ENCODE results near the gene CADM3.

CADM3 gene, protein sequence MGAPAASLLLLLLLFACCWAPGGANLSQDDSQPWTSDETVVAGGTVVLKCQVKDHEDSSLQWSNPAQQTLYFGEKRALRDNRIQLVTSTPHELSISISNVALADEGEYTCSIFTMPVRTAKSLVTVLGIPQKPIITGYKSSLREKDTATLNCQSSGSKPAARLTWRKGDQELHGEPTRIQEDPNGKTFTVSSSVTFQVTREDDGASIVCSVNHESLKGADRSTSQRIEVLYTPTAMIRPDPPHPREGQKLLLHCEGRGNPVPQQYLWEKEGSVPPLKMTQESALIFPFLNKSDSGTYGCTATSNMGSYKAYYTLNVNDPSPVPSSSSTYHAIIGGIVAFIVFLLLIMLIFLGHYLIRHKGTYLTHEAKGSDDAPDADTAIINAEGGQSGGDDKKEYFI

DNA sequence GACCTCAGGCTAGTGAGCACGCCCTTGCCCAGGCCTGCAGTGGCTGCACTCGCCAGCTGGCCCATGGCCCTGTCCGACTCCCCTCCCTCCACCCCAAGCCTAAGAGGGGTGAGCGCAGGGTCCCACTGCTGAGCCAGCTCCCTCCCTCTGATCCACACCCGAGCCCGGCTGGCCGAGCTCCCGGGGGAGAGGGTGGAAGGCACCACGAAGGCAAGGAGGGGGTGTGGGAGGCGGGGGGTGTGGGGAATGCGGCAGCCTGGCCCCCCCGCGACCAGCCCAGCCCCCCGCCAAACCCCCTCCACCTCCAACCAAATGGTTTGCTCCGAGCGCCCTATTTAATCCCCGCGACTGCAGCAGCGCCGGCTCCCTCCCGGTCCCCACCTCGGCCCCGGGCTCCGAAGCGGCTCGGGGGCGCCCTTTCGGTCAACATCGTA lies at the start of gene CADM3:
Gene CADM3, plus strand, starts transcription at position 362 of the 434 bp plus-strand sequence. CDS start 151 bp downstream, outside the sequence.
- DNase-seq (ENCODE audit: low read depth, low spot score), result no peak

DNA sequence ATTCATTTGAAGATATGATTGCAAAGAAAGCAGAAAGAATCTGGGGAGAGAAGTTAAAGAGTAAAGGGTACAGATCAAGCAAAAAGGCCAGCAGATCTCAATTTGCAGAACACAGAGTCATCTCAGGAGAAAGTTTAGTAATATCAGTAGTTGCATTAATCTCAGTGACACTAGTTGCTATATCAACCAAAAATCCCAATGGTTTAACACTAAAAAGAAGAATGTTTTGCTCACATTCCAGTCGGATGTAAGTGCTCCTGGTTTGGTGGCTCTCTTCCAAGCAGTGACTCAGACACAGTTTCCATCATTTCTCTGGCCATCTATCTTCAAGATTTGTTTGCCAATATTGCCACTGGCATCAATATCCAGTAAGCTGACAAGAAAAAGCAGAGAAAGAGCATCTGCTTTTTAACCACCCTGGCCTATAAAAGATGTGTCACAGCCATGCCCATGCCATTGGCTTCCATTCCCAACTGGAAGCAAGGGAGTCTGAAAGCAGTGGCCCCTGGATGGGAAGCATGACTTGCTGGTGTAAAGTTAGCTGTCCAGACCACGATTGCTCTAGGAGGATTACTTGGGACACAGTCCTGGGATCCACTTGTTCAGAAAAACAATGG lies 49.3 kb upstream of the CADM3 start:
- DNase-seq (ENCODE audit: low read depth, low spot score), result no peak

DNA sequence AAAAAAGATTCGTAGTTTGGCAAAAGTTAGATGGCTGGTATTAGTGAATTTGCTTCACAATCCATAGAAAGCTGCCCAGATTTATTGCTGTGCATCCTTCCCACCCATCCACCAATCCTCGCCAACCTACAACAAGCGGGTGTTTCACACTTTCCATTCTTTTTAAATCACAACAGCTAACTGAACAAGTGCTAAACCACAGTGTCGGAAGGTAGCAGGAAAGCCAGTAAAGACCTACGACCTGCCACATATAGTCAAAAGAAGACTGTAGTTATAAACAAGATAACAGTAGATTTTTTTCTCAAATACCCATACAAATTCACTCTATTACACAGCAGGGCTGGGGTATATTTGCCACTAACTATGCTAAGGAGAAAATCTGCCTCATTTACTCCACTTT lies 47.8 kb upstream of the CADM3 start:
- no peak for DNase-seq (ENCODE audit: low read depth, low spot score)

DNA sequence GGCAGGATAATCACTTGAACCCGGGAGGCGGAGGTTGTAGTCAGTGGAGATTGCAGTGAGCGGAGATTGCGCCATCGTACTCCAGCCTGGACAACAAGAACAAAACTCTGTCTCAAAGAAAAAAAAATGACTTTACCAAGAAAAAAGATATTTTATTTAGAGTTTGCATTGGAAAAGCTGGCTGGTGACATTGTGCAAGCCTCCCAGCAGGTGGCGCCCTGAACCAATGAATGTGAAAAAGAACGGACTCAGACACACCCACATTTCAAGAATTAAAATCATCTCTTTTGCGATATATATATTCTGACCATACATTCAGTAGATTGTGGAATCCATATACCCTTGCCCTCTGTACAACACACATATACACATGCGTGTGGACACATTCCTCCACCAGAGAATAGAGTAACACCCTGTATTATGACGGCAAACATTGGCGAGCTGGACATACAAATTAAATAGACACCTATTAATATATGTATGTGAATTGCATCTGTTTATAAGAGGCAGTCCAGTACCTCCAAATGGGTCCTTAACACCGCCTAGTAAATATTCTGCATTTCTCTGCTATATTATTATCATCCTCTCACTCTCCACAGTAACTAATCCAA lies 39.0 kb upstream of the CADM3 start:
- peak; percentile 20 for DNase-seq (ENCODE audit: low read depth, low spot score)

DNA sequence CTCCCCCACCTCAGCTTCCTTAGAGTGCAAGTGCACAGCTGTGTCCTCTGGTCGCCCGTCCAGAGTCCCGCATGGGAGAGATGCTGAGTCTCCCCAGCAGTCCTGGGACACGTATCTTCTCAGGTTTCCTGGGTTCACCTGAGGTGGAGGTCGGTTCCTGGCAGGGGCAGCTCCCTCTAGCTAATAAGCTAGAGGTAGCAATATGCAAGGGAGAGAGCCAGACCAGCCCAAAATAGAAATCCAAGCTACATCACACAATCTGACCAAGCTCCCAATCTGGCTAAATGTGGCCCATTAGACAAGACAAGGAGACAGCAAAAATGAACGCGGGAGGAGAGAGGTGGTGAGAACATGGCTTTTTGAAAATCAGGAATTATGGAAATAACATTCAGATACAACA lies 30.9 kb upstream of the CADM3 start:
- DNase-seq (ENCODE audit: low read depth, low spot score), result no peak

DNA sequence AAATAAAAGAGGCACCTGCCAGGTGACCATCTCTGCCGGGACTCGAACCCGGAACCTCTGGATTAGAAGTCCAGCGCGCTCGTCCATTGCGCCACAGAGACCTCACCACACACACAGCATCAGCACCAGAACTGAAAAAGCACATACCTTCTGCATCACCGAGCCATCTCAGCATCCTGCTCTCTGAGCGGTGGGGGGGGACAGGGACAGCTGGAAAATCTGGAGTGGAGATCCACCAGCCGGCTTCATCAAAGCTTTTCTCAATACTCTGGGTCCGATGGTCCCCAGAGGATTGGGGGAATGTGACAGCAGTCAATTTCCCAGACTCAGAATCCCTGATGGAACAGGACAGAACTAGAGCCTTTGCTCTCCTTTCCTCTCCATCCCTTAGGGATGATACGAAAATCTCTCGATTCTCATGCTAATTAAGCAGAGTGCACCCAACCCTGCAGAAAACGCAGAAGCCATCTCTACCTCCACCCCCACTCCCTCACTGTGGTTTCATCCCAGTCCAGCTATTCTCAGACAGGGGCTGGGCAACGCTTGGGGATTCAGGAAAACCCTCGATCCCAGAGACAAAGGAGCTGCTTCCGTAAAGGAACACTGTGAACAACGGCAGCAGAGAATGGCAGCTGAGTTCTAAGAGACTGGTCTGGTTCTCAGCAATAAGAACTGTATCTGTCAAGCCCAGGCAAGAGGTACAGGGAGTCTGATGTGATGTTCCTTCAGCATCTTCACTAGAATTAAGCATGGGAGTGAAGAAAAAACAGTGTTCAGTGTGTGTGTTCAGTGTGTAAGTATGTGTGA lies 29.6 kb upstream of the CADM3 start:
- DNase-seq (ENCODE audit: low read depth, low spot score), result no peak

DNA sequence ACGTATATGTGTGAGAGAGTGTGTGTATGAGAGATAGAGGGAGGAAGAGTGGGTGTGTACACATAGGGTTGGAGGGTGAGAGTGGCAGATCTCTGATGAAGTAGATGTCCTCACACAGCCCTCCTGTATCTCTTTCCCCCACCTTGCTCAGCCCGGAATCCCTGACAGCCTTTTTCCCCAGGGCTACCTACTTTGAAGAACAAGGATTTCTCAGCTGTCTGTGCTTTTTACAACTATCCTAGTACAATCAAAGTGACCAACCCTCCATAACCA lies 29.1 kb upstream of the CADM3 start:
- no peak for DNase-seq (ENCODE audit: low read depth, low spot score)

DNA sequence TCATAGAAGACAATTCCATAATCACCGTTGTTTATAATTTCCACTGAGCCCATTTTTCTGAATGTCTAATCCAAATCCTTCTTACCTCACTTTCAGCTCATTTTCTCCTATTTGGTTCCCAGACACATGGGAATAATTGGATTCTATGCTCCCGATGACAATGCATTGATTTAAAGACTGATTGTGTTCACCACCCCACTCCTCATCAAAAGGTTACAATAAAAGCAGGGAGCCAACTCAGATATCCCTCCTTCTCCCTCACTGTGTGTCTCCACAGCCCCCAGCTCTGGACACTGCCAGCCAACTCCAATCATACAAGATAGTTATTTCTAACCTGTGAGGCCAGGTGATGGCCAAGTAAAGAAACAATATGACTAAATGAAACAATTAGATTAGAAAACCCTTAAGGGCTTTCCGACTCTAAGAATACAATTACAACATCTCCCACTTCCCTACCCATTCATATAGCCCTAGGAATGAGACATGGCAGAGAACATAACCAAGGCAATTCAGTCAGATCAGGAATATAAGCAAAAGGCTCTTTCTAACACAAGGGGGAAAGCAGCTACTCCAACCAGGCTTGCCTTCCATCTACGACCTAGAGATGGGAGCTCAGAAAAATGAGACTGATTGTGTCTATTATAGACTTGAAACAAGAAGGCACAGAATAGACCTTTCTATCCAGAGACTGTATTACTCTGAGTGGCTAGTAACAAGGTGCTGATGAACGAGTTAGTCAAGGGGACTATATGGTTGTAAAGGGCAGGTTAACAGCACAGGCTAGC lies 28.5 kb upstream of the CADM3 start:
- DNase-seq (ENCODE audit: low read depth, low spot score), result no peak

DNA sequence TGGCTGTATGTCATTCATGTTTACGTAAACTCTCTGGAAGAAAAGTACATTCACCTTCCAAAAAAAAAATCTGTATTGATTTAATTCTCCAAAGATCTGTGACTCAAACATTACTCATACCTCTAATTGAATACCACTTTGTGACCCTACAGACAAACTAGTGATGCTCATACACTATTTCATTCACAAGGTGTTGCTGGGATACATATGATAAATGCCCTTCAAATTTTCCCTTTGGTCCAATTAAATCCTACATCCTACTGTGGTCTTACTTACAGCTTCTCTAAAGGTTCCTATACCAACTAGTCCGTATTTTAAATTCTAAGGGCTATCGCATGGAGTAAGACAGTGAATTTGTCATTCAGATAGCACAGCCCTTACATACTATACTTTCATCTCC lies 26.8 kb upstream of the CADM3 start:
- no peak for DNase-seq (ENCODE audit: low read depth, low spot score)

DNA sequence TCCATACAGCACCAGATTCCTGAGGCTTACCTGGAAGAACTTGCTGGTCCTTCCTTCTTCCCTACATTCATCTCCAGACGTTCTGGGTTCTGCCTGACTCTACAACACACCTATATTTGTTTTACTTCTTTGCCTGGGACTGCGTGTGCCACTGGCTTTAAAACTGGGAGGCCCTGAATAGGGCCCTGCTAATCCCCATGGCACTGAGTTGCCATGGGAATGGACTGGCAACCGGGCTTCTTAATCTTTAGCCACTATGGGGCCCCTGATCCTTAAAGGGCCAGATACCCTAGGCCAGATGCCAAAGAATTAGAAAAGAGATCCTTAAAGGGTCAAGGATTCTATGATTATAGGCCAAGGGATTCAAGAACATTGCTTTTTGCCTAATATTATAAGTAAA lies 24.4 kb upstream of the CADM3 start:
- DNase-seq (ENCODE audit: low read depth, low spot score), result no peak

DNA sequence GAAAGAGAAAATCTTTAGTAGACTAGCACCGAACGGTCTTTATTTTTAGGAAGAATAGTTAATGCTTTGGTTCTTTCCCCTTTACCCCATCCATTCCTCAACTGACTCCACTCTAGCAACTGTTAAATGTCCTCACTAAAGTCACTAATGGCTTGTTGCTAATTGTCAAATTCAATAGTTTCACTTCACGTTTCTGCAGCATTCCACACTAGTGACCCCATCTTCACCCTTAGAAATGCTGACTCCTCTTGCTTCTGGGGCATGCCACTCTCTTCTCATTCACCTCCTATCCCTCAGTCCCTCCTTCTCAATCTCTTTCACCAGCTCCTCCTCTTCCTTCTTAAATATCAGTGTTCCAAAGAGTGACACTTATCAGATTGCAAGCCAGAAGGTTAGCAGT lies 19.4 kb upstream of the CADM3 start:
- no peak for DNase-seq (ENCODE audit: low read depth, low spot score)

DNA sequence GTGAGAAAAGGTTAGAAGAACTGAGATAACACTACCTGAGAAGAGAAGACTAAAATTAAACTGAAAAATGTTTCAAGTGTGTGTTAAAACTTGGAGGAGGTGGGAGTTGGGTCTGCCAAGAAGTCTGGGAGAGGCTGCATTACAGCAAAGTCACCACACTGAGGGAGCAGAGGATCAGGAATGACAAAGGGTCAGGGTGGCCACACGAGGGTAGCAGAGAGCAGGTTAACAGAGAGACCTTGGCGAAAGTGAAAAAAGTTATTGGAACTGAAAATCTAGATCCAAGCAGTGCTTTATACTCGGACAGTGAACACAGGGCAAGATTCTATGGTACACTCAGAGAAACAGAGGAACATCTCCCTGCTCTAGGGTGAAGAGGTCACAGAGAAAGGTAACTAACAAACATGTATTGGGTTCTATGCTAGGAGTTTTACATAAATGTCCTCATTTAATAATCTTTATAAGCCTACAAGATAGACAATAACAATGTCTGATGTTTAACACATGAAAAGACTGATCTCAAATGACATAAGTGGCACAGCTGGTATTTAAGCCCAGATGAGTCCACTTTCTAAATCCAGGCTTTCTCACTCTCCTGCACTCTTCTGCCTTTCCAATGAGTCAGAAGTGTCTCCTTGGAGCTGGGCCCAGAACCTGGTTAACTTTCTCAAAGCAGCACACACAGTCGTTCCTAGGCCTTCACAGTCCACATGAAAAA lies 10.3 kb upstream of the CADM3 start:
- DNase-seq (ENCODE audit: low read depth, low spot score), result peak; percentile 50

DNA sequence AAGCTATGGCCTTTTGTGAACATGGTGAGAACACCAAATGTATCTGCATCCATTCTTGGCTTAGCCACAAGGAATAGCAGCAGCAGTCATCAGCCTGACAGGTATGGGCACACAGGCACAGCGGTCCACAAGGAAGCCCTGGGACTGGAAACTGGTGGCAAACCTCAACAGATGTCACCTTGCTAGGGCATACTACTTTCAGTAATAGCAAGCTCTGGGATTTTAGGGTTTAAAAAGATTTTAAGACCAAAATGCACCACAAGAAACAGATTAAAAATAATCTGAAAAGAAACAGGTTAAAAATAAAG lies 9.7 kb upstream of the CADM3 start:
- no peak for DNase-seq (ENCODE audit: low read depth, low spot score)

DNA sequence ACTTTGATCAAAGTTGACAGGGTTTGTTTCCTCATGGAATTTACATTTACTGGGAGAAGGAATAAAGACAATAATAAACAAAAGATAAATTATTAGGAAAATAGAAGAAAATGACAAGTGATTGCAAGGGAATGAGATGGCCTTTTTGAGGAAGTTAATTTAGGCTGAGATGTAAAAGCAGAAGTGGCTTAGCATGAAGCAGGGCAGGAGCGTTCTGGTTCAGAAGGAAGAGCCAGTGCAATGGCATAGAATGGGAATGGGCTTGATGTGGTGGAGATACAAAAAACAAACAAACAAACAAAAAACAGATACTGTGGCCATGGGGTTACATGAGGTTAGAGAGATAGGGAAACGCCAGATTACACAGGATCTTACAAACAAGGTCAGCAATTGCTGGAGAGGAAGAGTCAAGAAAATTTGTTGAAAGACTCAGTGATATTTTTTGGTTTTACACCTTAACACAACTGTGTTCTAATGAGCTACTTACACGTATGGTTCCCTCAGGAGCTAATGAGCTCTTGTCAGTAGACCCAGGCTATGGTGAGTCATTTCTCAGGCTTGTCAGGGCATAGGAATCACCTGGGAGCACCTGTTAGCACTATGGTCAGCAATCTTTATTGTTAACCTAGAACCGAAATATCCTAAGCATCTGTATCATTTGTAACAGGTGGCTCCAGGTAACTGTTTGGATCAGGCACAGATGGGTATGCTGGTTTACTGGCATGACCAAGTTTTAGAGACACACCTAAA lies 8.7 kb upstream of the CADM3 start:
- DNase-seq (ENCODE audit: low read depth, low spot score), result no peak

DNA sequence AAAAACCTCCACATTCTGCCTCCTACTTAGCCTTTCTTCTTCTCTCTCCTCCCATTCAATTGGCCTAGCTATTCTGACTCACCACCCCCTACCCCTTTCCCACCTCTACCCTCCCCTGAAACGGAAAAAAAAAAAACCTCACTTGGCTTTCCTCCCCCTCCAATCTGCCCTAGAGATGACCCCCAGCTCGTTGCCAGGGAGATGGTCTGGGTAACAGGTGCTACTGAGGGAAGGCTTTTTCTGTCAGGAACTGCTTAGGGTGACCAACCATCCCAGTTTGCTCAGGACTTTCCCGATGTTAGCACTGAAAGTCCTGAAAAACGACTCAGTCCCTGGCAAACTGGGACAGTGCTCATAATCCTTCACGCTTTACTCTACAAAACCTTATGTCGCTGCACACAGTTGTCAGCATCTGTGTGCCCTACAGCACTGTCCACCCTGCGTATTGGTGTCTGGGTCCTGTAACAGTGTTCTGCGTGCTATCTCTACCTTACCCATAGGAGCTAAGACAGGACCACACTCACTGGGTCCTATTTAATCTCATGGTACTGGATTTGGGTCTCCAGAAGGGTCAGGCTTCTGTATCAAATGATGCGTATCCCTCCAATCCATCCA lies 7.7 kb upstream of the CADM3 start:
- no peak for DNase-seq (ENCODE audit: low read depth, low spot score)

DNA sequence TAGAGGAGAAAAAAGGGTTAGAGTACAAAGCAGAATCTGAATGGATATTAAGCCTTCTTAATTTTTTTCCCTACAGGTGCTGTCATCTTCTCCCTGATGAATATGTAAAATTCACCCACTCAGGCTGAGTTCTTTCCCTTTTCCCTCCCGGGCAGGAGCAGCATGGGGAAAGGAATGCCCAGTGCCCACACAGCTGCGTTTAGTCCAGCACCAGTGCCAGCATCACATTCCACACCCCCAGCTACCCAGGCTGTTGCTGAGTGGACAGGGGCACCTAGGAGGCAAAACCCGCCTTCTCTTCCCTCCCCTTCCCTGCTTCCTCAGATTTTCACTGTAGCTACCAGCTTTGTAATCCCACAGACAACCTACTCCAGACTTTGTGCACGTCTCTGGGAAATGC lies 3.4 kb upstream of the CADM3 start:
- no peak for DNase-seq (ENCODE audit: low read depth, low spot score)

DNA sequence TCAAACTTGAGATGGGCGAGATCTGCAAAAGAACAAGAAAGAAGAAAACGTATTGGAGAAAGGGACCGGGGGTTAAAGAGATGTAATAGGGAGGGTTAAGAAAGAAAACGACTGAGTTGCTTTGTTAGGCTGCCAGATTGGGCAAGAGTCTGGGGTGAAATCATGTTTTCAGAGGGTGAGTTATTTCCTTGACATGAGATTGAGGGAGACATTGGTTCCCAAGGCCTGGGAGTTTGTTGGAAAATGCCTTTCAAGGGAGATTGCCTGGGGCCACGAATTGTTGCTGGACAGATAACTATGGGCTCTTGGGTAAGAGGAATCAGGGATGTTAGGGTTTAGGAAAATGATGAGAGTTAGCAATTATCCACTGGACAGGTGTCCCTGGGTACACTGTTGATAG lies 776 bp upstream of the CADM3 start:
- DNase-seq (ENCODE audit: low read depth, low spot score), result no peak

DNA sequence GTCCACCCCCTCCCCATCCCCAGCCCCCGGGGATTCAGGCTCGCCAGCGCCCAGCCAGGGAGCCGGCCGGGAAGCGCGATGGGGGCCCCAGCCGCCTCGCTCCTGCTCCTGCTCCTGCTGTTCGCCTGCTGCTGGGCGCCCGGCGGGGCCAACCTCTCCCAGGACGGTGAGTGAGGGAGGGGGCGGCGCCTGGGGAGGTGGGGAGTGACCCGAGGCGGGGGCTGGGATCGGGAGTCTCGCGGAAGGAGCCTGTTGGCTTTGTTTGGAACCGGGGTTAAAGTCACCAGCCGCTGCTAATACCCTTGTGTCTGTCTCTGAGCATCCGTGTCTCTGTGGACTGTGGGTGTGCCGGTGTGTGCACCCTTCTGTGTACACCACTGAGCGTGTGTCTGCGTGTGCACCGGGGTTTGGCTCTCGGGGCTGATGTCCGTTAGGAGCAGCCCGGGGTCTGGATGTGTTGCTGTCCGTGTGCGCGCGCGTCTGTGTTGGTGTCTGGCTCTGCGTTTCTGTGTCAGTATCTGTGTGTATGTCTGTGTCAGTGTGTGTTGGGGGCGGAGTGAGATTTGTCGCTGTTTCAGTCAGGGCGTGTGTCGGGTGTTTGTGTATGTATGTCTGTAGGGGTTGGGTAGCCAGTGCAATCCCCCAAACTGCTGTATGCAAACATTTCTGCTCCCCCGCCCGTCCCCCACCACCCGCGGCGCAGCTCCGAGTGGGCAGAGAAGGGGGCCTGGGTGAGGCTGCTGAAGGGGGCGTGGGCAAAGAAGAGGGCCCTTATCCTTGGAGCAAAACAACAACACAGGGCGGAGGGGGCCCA lies 480 bp downstream of the CADM3 start:
- DNase-seq (ENCODE audit: low read depth, low spot score), result no peak

Measured in smooth muscle cell of the brain vasculature (primary cell).